WTC11 (cell line): ENCODE results near the gene STK32A. TPM values are rescaled to one million over a fixed set of nuclear protein-coding genes. Genes with fewer than 3 reads are reported as not detected.

Experiments
- ATAC-seq: fragments of 200-7000 bp; cut with Tn5 transposase; 2 replicates; pipeline ENCODE4 v1.10.0; 2021; ENCODE audit warnings: mild to moderate bottlenecking, moderate library complexity
- CTCF ChIA-PET: fragments of 300-600 bp; sonication (Branson Sonifier 250); formaldehyde crosslinking; loops from one replicate; lab custom pipeline; 2021; ENCODE audit warnings: antibody characterized with exemption; lab: Charles Lee
- POLR2A ChIA-PET: fragments of 350-600 bp; sonication (Branson Sonifier 250); formaldehyde crosslinking; loops from one replicate; lab custom pipeline; 2021; ENCODE audit warnings: antibody characterized with exemption; lab: Charles Lee
- DNase-seq: peaks from one replicate; pipeline ENCODE4 v3.0.0; 2021; ENCODE audit warnings: low spot score
- H3K27ac Mint-ChIP-seq: 2 replicates; pipeline ENCODE4 v1.8.0; 2021; ENCODE audit warnings: mixed read lengths
- H3K27me3 Mint-ChIP-seq: 2 replicates; pipeline ENCODE4 v1.8.0; 2021; ENCODE audit warnings: low read depth, mild to moderate bottlenecking, moderate library complexity, mixed read lengths
- H3K36me3 Mint-ChIP-seq: 2 replicates; pipeline ENCODE4 v1.8.0; 2021; ENCODE audit warnings: mixed read lengths
- H3K4me1 Mint-ChIP-seq: 2 replicates; pipeline ENCODE4 v1.8.0; 2022; ENCODE audit warnings: mixed read lengths
- H3K4me3 Mint-ChIP-seq: 2 replicates; pipeline ENCODE4 v1.8.0; 2021; ENCODE audit warnings: mild to moderate bottlenecking, moderate library complexity, mixed read lengths
- H3K9me3 Mint-ChIP-seq: 2 replicates; pipeline ENCODE4 v1.8.0; 2021; ENCODE audit warnings: mixed read lengths
- AR ChIP-seq: fragments of 250-450 bp; sonication (Bioruptor Pico); IDR thresholded peaks from 2 replicates; pipeline ENCODE4 v1.9.0; 2021; ENCODE audit warnings: mild to moderate bottlenecking
- E2F5 ChIP-seq: sonication (generic); formaldehyde crosslinking; IDR thresholded peaks from 2 replicates; pipeline ENCODE4 v1.8.1; 2022; ENCODE audit warnings: mild to moderate bottlenecking, moderate library complexity, missing genetic modification reagents
- FOXP4 ChIP-seq: sonication (generic); formaldehyde crosslinking; IDR thresholded peaks from 2 replicates; pipeline ENCODE4 v1.8.0; 2022; ENCODE audit warnings: mild to moderate bottlenecking, missing genetic modification reagents
- HMGXB4 ChIP-seq: sonication (generic); formaldehyde crosslinking; IDR thresholded peaks from 2 replicates; pipeline ENCODE4 v1.8.1; 2023; ENCODE audit warnings: mild to moderate bottlenecking, moderate library complexity, missing genetic modification reagents
- KAT7 ChIP-seq: sonication (generic); formaldehyde crosslinking; IDR thresholded peaks from 2 replicates; pipeline ENCODE4 v1.8.1; 2023; ENCODE audit warnings: missing genetic modification reagents, mild to moderate bottlenecking, borderline replicate concordance
- NFE2L1 ChIP-seq: sonication (generic); formaldehyde crosslinking; IDR thresholded peaks from 2 replicates; pipeline ENCODE4 v1.8.1; 2023; ENCODE audit warnings: missing genetic modification reagents
- RELA ChIP-seq: sonication (generic); formaldehyde crosslinking; IDR thresholded peaks from 2 replicates; pipeline ENCODE4 v1.8.1; 2022; ENCODE audit warnings: missing genetic modification reagents, mild to moderate bottlenecking, borderline replicate concordance
- SP1 ChIP-seq: sonication (generic); formaldehyde crosslinking; conservative IDR thresholded peaks from 2 replicates; pipeline ENCODE4 v1.8.1; 2022; ENCODE audit warnings: missing genetic modification reagents
- USF2 ChIP-seq: sonication (generic); formaldehyde crosslinking; IDR thresholded peaks from 2 replicates; pipeline ENCODE4 v1.8.1; 2023; ENCODE audit warnings: mild to moderate bottlenecking, missing genetic modification reagents, moderate library complexity
- ZNF219 ChIP-seq: sonication (generic); formaldehyde crosslinking; IDR thresholded peaks from 2 replicates; pipeline ENCODE4 v1.8.0; 2023; ENCODE audit warnings: missing genetic modification reagents, mild to moderate bottlenecking, borderline replicate concordance
- ZNF263 ChIP-seq: sonication (generic); formaldehyde crosslinking; IDR thresholded peaks from 2 replicates; pipeline ENCODE4 v1.8.1; 2022; ENCODE audit warnings: low read depth, mild to moderate bottlenecking, moderate library complexity, missing genetic modification reagents
- ZNF532 ChIP-seq: fragments of 250-450 bp; sonication (Bioruptor Pico); IDR thresholded peaks from 2 replicates; pipeline ENCODE4 v1.9.0; 2021; ENCODE audit warnings: mild to moderate bottlenecking, borderline replicate concordance
- total RNA-seq: library from RNA; stranded (reverse); gene quantifications from 3 replicates; pipeline ENCODE4 v1.2.3, GENCODE V29; 2021

Gene STK32A
- total RNA-seq, 1 experiment from 2014 or later: 1.7 TPM

- TF ChIP-seq ZNF263 (CRISPR knock-in tag) (no peak), SP1 (CRISPR knock-in tag) (no peak), HMGXB4 (CRISPR knock-in tag) (no peak)
These were observed 140.3 kb downstream of the STK32A start (continued) for GRCh38 chr5:147375151-147375550.

GRCh38 chr5:147377682-147378081 is 142.9 kb downstream of the STK32A start:
- no peaks in the 10 kb centered on the region; the same call in none of the 2 replicates for H3K27me3 Mint-ChIP-seq
- ChIA-PET CTCF (interaction anchor here (1.6 kb wide), 1 partner anchor 8 kb away, joined by 6 read pairs; no protein-coding TSS in a partner anchor), POLR2A (no interaction called here)
- ATAC-seq (no peak), DNase-seq (no peak)
- peaks cover 31% of the 10 kb centered on the region for H3K9me3 Mint-ChIP-seq
- H3K4me1 Mint-ChIP-seq: peaks cover 11% of the 10 kb centered on the region
- H3K27ac Mint-ChIP-seq: no peak overlapping the region
- TF ChIP-seq AR (CRISPR knock-in tag) (no peak), NFE2L1 (CRISPR knock-in tag) (no peak), ZNF219 (CRISPR knock-in tag) (no peak), RELA (CRISPR knock-in tag) (no peak), ZNF263 (CRISPR knock-in tag) (no peak), SP1 (CRISPR knock-in tag) (no peak), FOXP4 (CRISPR knock-in tag) (no peak)
- H3K4me3 Mint-ChIP-seq: no peak overlapping the region
- peaks cover 19% of the 10 kb centered on the region for H3K36me3 Mint-ChIP-seq

- DNase-seq (no peak), ATAC-seq (no peak)
- Mint-ChIP-seq H3K9me3 (peaks cover 31% of the 10 kb centered on the region), H3K27ac (no peak overlapping the region), H3K4me1 (peaks cover 19% of the 10 kb centered on the region), H3K36me3 (peaks cover 19% of the 10 kb centered on the region), H3K4me3 (no peak overlapping the region), H3K27me3 (no peaks in the 10 kb centered on the region; the same call in none of the 2 replicates)
- CTCF ChIA-PET: interaction anchor here (0.9 to 1.5 kb wide), 3 partner anchors 12 to 197 kb away, joined by 3 to 4 read pairs (median 3); no protein-coding TSS in a partner anchor
- TF ChIP-seq USF2 (CRISPR knock-in tag): no peak
- POLR2A ChIA-PET: interaction anchor here (0.7 kb wide), 1 partner anchor 39 kb away, joined by 5 read pairs; no protein-coding TSS in a partner anchor
These were observed 146.7 kb downstream of the STK32A start for GRCh38 chr5:147381555-147381954.

- CTCF ChIA-PET: interaction anchor here (1.2 to 3.3 kb wide), 3 partner anchors 13 to 194 kb away, joined by 3 to 11 read pairs (median 10); no protein-coding TSS in a partner anchor
- no peak for TF ChIP-seq KAT7 (CRISPR knock-in tag)
- TF ChIP-seq E2F5: no peak
- 0 out of 2 replicates have a peak, but pooled peaks have one; percentile 28 for TF ChIP-seq ZNF532
These were observed 147.9 kb downstream of the STK32A start for GRCh38 chr5:147382776-147383175.

More at GRCh38 chr5:147382776-147383175, 147.9 kb downstream of the STK32A start:
- peaks cover 25% of the 10 kb centered on the region for H3K9me3 Mint-ChIP-seq
- H3K4me1 Mint-ChIP-seq: peaks cover 20% of the 10 kb centered on the region
- no peaks in the 10 kb centered on the region; the same call in none of the 2 replicates for H3K27me3 Mint-ChIP-seq
- H3K27ac Mint-ChIP-seq: no peak overlapping the region
- DNase-seq (no peak), ATAC-seq (peak; percentile 63)
- POLR2A ChIA-PET: interaction anchor here (0.6 kb wide), 1 partner anchor 94 kb away, joined by 4 read pairs; no protein-coding TSS in a partner anchor
- H3K4me3 Mint-ChIP-seq: no peak overlapping the region
- peaks cover 19% of the 10 kb centered on the region for H3K36me3 Mint-ChIP-seq
